HEK293T (cell line): ENCODE data around the gene KCNIP1.

Source experiments
- ARNT ChIP-seq: fragments of 450-650 bp; IDR thresholded peaks from 2 replicates; pipeline ENCODE4 v1.6.1; 2017; ENCODE audit warnings: mild to moderate bottlenecking
- BHLHE40 ChIP-seq: fragments of 450-650 bp; IDR thresholded peaks from 2 replicates; pipeline ENCODE4 v1.6.1; 2016; ENCODE audit warnings: mild to moderate bottlenecking, moderate library complexity, borderline replicate concordance
- ELF4 ChIP-seq: fragments of 450-650 bp; IDR thresholded peaks from 2 replicates; pipeline ENCODE4 v1.6.1; 2017; ENCODE audit warnings: antibody characterized with exemption
- FOXA1 ChIP-seq: fragments of 450-650 bp; IDR thresholded peaks from 2 replicates; pipeline ENCODE4 v1.6.1; 2016; ENCODE audit warnings: mild to moderate bottlenecking
- FOXK2 ChIP-seq: fragments of 450-650 bp; IDR thresholded peaks from 2 replicates; pipeline ENCODE4 v1.6.1; 2016; ENCODE audit warnings: mild to moderate bottlenecking
- FOXM1 ChIP-seq: fragments of 450-650 bp; IDR thresholded peaks from 2 replicates; pipeline ENCODE4 v1.6.1; 2017; ENCODE audit warnings: mild to moderate bottlenecking, borderline replicate concordance
- SUZ12 ChIP-seq: fragments of 450-650 bp; IDR thresholded peaks from 2 replicates; pipeline ENCODE4 v1.6.1; 2016; ENCODE audit warnings: mild to moderate bottlenecking

- TF ChIP-seq SUZ12: no peak
- TF ChIP-seq FOXA1: no peak
- no peak for TF ChIP-seq BHLHE40
- no peak for TF ChIP-seq FOXM1
- TF ChIP-seq ARNT: no peak
- TF ChIP-seq FOXK2: no peak
- no peak for TF ChIP-seq ELF4
Observed at GRCh38 chr5:170571875-170572852, 68.3 kb downstream of the KCNIP1 start.
